Stimulated activated CD8-positive, alpha-beta memory T cell treated with anti-CD3 and anti-CD28 coated beads, Interleukin-15, amount 100 ng/mL, for 48 hours (primary cell): ENCODE data around the gene ZBTB20.

Experiments used
- DNase-seq, 2 donors: peaks; one replicate each; pipeline ENCODE4 v3.0.0-alpha.2; 2020; ENCODE audit warnings: low read depth in 2 of 2

ZBTB20 gene

GRCh38 chr3:114632757-114633424 lies 514.2 kb downstream of the ZBTB20 start:
- peak in 1 of 2 donors; percentile 17 for DNase-seq

- no peak for DNase-seq
Measured at GRCh38 chr3:114627770-114628169, 519.3 kb downstream of the ZBTB20 start.

DNA sequence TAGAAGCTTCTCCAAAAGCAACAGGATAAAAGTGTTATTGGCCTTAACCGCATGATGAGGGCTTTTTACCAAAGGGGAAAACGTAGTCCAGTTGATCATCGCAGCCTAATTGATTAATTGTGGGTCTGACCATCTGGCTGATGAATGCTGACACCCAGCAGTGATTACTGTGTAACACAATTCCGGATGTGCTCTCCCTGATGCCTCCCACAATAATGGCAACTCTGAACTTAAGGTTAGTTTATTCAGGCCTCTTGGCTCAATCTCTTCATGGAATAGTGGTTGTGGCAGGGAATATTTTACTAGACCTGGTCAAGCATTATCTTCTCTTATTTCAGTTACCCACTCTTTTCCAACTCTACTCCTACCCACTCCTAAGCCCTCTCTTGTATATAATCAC lies 520.3 kb downstream of the ZBTB20 start:
- no peak for DNase-seq

DNA sequence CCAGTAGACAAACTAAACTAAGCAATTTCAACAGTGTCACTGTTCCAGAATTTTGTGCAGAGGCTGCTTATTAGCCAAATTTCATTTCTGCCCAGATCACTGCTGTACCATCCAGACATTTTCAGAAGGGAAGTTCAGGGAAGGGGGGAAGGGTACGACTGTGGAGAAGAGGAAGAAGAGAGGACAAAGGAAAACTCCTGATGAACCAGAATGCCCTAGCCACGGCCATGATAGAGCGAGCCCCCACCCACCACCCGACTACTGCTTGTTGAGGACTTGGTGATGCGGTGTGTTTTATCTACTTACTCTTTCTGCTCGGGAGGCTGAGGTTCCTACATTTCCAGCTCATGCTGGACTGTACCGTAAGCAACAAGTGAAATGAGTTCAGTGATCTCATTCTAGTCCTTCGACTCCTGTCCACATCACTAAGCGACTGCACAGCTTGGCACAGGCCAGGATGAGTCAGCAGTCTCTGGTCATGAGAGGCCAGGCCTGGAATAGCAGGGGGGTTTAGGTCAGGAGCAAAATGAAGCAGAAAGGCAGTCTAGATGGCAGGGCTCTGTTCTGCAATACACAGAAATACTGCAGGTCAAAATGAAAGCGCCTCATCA lies 522.4 kb downstream of the ZBTB20 start:
- DNase-seq = no peak

GRCh38 chr3:114624047-114624445 lies 523.0 kb downstream of the ZBTB20 start:
- no peak for DNase-seq

DNA sequence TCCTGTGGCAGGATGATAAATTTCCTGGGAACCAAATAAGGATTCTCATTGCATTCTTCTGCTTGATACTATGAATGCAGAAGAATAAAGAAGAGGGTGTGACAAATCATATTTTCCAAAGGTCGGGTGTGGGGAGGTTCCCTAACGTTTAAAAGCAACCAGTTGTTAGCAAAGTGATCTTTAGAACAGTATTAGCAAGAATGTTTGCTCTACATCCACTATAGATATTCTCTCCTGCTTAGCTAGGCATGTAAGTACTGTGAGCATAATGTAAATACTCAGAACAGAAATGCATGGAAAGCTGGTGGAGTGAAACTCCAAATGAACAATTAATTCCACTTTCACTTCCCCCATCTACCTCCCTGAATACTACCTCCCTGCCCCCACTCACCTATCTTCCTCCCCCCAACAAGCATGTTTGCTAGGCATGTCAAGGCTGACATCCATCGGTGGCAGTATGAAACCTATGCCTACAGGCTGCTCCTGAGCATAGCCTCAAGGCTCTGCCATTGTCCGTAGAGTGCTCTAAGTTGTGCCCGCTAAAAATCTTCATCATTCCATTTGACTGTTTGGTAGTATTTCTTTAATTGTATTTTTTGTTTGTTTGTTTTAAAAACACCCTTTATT lies 523.6 kb downstream of the ZBTB20 start:
- no peak for DNase-seq

DNA sequence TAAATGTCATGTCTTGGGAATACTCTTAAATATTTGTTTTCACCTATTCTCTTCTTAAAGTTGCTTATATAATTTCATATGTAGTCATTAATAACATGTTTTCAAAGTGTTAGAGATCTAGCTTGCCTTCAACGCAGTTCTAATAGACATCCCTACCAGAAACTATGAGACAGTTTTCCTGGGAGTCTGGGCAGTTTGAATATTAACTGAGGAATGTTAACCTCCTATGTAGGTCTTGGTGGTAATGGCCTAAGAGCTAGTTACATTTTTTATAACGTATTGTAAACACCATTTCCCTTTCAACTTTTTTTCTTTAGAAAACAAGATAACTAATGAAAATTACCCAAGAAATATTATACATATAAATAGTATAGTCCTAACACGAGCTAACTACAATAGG lies 525.1 kb downstream of the ZBTB20 start:
- no peak for DNase-seq

GRCh38 chr3:114619771-114620170 lies 527.3 kb downstream of the ZBTB20 start:
- no peak for DNase-seq

GRCh38 chr3:114615523-114616085 lies 531.5 kb downstream of the ZBTB20 start:
- no peak for DNase-seq

GRCh38 chr3:114609973-114610630 lies 537.0 kb downstream of the ZBTB20 start:
- no peak for DNase-seq

DNA sequence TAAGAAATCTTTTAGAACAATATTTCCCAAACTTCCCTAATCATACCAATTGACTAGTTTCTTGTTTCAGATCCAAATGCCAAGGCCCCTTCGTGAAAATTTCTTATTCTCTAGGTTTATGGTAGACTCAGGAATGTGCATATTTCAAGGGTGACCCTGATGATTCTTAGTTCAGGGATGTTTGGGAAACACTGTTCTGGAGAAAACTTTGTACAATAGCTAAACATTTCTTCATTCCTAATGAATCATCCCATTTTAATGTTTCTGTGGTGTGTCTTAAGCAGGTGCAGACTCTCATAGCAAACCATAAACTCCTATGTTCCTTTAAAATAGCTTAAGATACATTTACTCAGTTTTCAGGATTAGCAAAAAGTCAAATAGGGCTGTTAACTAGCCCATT lies 538.8 kb downstream of the ZBTB20 start:
- DNase-seq = no peak

- DNase-seq = no peak
Measured at GRCh38 chr3:114606336-114606735, 540.8 kb downstream of the ZBTB20 start.

DNA sequence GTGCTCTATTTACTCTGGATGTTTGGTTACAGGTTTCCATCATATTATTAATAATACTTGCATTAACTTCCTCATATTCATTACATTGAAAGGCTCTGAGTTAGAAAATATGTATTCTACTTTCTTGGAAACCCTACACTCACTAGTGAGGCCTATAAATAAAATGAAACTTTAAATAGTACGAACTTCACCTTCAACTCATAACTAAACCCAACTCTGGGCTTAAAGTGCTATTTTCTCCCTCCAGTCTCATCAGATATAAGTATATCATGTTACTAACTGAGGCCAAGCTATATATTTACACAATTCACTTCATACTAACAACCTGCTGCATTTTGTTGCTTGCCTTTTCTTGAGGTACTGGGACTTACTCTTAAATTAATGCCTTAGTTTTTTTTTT lies 546.5 kb downstream of the ZBTB20 start:
- DNase-seq = no peak

- no peak for DNase-seq
Measured at GRCh38 chr3:114597871-114598270, 549.2 kb downstream of the ZBTB20 start.

- DNase-seq = no peak
Measured at GRCh38 chr3:114597012-114597411, 550.1 kb downstream of the ZBTB20 start.

DNA sequence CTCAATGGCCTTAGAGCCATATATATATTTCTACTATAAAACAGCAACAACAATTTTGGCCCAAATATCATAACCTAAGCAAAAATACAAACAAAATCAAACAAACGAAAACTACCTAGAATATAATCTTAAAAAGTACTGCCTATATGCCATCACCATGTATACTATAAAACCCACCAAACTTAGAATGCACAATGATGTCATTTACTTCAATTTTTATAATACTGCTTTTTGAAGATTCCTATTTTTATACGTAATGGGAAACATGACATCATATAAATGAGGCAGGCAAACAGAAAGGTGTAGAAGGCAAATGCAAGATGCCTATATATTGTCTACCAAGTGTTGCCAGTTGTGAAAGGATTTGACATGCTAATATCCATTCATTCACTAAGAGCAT lies 550.9 kb downstream of the ZBTB20 start:
- DNase-seq = no peak

- DNase-seq = no peak
Measured at GRCh38 chr3:114595522-114596028, 551.5 kb downstream of the ZBTB20 start.

DNA sequence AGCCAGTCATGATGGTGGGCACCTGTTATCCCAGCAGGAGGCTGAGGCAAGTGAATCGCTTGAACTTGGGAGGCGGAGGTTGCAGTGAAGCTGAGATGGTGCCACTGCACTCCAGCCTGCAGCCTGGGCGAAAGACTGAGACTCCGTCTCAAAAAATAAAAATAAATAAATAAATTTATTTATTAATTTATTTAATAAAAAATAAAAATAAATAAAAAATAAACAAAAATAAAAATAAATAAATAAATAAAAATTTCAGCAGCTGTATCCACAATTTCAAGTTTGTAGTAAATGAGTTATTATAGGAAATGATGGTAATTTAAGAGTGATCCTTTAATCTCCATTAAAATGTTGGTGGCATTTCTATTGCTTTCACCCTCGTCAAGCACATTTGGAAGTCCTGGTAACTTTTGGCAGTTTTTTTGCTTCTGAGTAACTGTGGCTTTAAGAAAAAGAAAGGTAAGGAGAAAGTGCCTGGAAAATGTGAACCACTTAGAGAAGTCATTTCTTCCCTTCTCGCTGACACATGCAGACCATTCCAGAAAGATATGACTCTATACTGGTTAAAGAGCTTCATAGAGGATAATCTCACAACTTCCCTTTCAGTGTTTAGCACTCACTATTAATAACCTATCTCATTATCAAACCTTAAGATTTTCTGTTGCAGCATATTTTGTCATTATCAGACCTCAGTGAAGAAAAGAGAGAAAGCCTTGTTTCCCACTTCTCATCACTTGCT lies 556.6 kb downstream of the ZBTB20 start:
- no peak for DNase-seq

DNA sequence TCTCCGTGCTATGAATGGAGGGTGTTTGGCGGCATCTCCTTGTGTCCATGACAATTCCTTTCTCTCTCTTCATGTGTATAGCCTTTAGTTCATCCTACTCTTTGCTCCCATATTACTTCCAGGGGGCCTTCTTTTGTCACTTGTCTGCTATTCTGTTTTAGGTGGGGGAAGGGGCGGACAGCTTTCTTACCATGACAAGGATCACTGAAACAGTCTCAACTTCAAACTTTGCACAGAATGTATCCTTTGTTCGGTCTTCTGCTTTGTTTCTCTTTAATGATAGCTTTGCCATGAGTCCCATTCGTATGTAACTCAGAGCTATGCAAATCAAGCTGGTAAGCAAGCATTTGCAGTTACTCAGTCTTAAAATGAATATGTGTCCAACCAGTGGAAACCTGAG lies 559.1 kb downstream of the ZBTB20 start:
- no peak for DNase-seq

DNA sequence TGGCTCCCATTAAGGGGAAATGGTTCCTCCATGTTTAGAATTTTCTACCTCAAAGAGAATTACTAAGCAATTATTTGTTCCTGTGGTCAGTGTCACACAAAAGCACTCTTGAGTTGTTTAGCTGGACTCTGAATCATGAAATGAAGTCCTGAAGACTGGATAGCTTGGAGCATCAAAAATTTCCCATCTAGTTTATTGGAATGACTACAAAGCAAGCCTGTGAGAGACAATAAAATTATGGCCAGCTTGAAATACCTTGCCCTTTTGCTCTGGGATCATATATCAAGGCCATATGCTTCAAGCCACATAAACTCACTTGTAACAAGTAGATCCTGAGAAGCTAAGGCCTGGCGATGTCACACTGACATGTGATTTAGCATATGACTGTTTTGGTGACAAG lies 561.0 kb downstream of the ZBTB20 start:
- no peak for DNase-seq

DNA sequence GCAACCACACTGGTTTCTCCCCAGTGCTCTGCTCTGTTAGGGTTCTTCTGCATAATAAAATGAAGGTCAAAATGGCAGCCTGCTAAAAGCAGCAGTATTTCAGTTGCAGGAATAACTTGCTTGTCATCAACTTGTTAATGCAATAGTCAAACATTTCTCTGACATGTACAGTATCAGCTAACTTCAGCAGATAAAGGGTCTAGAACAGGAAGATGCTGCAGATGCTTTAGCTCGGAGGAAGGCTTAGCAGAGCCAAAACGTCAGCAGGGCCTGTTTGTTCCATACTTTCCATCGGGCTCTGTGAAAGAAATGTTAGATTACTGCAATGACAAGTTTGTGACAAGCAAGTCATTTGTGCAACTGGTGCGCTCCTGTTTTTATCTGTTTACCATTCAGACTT lies 561.4 kb downstream of the ZBTB20 start:
- DNase-seq = no peak
